Measurements from ENCODE around the gene NTN1.

Gene NTN1

GRCh38 chr17:9291912-9292560, 270.7 kb downstream of the NTN1 start:
- TF ChIP-seq ZFX (IDR thresholded peaks at IDR 0.05) = no peak
- TF ChIP-seq, protein P1, sequence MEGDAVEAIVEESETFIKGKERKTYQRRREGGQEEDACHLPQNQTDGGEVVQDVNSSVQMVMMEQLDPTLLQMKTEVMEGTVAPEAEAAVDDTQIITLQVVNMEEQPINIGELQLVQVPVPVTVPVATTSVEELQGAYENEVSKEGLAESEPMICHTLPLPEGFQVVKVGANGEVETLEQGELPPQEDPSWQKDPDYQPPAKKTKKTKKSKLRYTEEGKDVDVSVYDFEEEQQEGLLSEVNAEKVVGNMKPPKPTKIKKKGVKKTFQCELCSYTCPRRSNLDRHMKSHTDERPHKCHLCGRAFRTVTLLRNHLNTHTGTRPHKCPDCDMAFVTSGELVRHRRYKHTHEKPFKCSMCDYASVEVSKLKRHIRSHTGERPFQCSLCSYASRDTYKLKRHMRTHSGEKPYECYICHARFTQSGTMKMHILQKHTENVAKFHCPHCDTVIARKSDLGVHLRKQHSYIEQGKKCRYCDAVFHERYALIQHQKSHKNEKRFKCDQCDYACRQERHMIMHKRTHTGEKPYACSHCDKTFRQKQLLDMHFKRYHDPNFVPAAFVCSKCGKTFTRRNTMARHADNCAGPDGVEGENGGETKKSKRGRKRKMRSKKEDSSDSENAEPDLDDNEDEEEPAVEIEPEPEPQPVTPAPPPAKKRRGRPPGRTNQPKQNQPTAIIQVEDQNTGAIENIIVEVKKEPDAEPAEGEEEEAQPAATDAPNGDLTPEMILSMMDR (conservative IDR thresholded peaks at IDR 0.05) = peak; percentile 86
- no peak overlapping the region for H3K27ac ChIP-seq

DNA sequence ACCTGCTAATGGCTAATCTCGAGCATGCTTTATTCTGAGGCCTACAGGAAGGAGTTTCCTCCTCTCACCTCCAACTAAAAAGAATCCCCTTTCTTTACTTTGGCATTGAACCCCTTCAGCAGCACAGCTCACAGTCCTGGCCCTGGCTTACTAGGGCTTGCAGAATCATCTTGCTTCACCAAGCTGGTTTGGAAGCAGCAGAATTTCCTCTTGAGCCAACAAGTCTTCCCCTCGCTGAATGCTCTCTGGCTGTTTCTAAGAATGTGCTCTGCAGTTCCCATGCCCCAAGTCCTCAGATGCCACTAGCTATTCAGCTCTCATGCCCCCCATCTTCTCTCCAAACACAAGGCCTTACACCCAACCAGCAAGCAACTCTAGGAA, 271.2 kb downstream of the NTN1 start:
- TF ChIP-seq ZFX (IDR thresholded peaks at IDR 0.05) = no peak
- TF ChIP-seq, protein P1 (conservative IDR thresholded peaks at IDR 0.05) = peak; percentile 50
- H3K27ac ChIP-seq = no peak overlapping the region

All from C4-2B (cell line).